Prostate gland (tissue), 2 donors: ENCODE data around the gene GPC5.

Experiments used
- CTCF ChIP-seq, 4 experiments: fragments of 200-600 bp in 2 of 4; fragments of 450-650 bp in 2 of 4; sonication (generic) in 2 of 4; IDR thresholded peaks; 1 replicate in 3 of 4; 2 replicates in 1 of 4; pipeline ENCODE4 v1.5.1; 2016 to 2019; ENCODE audit warnings: antibody characterized with exemption in 4 of 4, mild to moderate bottlenecking in 2 of 4, moderate library complexity in 2 of 4
- POLR2AphosphoS5 ChIP-seq: sonication (generic); formaldehyde crosslinking; IDR thresholded peaks from one replicate; pipeline ENCODE4 v1.6.1; 2017; ENCODE audit warnings: antibody characterized with exemption

GRCh38 chr13:91986761-91987483 lies 588.5 kb downstream of the GPC5 start:
- no peak for TF ChIP-seq POLR2AphosphoS5
- no peak for TF ChIP-seq CTCF (IDR thresholded peaks at IDR 0.05)
